Peyer's patch (tissue), 4 donors: ENCODE measurements around the gene ARMH1. TPM values are rescaled to one million over a fixed set of nuclear protein-coding genes. Genes with fewer than 3 reads are reported as not detected.

Source experiments
- DNase-seq, 3 donors: peaks; one replicate each; pipeline ENCODE4 v3.0.0-alpha.2; 2017 to 2019
- H3K27ac ChIP-seq, 4 donors: fragments of 200-600 bp; sonication (generic); one replicate each; pipeline ENCODE4 v1.5.1; 2016 to 2019
- H3K27me3 ChIP-seq, 2 donors: fragments of 200-600 bp; sonication (generic); one replicate each; pipeline ENCODE4 v1.5.1; 2019
- H3K36me3 ChIP-seq, 3 donors: fragments of 200-600 bp; sonication (generic); one replicate each; pipeline ENCODE4 v1.5.1; 2016 to 2019
- H3K4me1 ChIP-seq, 4 donors: fragments of 200-600 bp; sonication (generic); one replicate each; pipeline ENCODE4 v1.5.1; 2016 to 2019
- H3K4me3 ChIP-seq, 4 donors: fragments of 200-600 bp; sonication (generic); 1 replicate in 3 of 4; 2 replicates in 1 of 4; pipeline ENCODE4 v1.5.1; 2016 to 2019; ENCODE audit warnings: mild to moderate bottlenecking in 1 of 4
- H3K9me3 ChIP-seq, 4 donors: fragments of 200-600 bp; sonication (generic); one replicate each; pipeline ENCODE4 v1.5.1; 2016 to 2019; ENCODE audit warnings: mild to moderate bottlenecking in 1 of 4
- POLR2A ChIP-seq, 2 donors: fragments of 450-650 bp; IDR thresholded peaks; one replicate each; pipeline ENCODE4 v1.5.1; 2017; ENCODE audit warnings: antibody characterized with exemption in 2 of 2, mild to moderate bottlenecking in 2 of 2, moderate library complexity in 2 of 2
- total RNA-seq, 4 donors: library from RNA; depleted of rRNA; stranded (reverse); fragments of >200 nt; gene quantifications; one replicate each; pipeline ENCODE4 v1.1.0, GENCODE V29; 2016
- TF ChIP-seq, protein P1 (sequence below), 6 experiments: fragments of 450-650 bp in 4 of 6; fragments of 200-600 bp in 2 of 6; sonication (generic) in 1 of 6; IDR thresholded peaks; one replicate each; pipeline ENCODE4 v1.5.1; 2017 to 2019; ENCODE audit warnings: antibody characterized with exemption in 6 of 6, mild to moderate bottlenecking in 3 of 6, moderate library complexity in 1 of 6

ARMH1 gene
- total RNA-seq, 4 donors from 2014 or later, result 3.7 to 7.7 (median 4.8) TPM

GRCh38 chr1:44631647-44632539, 42.6 kb upstream of the ARMH1 start:
- Histone ChIP-seq H3K27ac (peak overlapping the region; percentile 93 to 98 (median 96)), H3K4me1 (peaks cover 0 to 10% (median 4%) of the 10 kb centered on the region in 4 donors), H3K9me3 (no peaks in the 10 kb centered on the region), H3K36me3 (peaks cover 0 to 26% (median 0%) of the 10 kb centered on the region in 3 donors), H3K27me3 (no peaks in the 10 kb centered on the region), H3K4me3 (peak overlapping the region; percentile 61 to 97 (median 88))
- peak; percentile 94 to 97 (median 95) for DNase-seq
- TF ChIP-seq, protein P1, sequence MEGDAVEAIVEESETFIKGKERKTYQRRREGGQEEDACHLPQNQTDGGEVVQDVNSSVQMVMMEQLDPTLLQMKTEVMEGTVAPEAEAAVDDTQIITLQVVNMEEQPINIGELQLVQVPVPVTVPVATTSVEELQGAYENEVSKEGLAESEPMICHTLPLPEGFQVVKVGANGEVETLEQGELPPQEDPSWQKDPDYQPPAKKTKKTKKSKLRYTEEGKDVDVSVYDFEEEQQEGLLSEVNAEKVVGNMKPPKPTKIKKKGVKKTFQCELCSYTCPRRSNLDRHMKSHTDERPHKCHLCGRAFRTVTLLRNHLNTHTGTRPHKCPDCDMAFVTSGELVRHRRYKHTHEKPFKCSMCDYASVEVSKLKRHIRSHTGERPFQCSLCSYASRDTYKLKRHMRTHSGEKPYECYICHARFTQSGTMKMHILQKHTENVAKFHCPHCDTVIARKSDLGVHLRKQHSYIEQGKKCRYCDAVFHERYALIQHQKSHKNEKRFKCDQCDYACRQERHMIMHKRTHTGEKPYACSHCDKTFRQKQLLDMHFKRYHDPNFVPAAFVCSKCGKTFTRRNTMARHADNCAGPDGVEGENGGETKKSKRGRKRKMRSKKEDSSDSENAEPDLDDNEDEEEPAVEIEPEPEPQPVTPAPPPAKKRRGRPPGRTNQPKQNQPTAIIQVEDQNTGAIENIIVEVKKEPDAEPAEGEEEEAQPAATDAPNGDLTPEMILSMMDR (IDR thresholded peaks at IDR 0.05), result peak in 1 of 6 experiments; percentile 8
- peak; percentile 61 to 89 for TF ChIP-seq POLR2A (IDR thresholded peaks at IDR 0.05)

DNA sequence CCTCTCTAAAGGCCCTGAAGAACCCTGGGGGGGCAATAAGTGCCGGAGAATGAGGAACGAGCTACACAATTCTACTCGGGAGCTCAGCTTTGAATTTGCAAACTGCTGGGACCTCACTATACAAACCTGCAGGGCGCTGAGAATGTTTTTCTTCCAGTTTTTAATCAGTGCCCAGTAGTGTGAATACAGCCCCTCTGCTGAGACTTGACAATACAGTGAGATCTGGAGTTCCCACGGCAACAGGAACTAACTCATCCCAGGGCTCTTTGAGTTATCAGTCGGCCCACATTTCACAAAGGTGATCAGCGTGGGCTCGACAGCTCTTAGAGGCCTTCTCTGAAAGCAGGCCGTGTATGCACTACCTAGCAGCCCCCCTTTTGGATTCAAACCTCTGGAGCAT, 41.9 kb upstream of the ARMH1 start:
- H3K27ac ChIP-seq, result peak overlapping the region; percentile 93 to 98 (median 96)
- peaks cover 0 to 10% (median 4%) of the 10 kb centered on the region in 4 donors for H3K4me1 ChIP-seq
- DNase-seq, result no peak
- no peaks in the 10 kb centered on the region for H3K9me3 ChIP-seq
- no peaks in the 10 kb centered on the region for H3K27me3 ChIP-seq
- peaks cover 0 to 33% (median 0%) of the 10 kb centered on the region in 3 donors for H3K36me3 ChIP-seq
- TF ChIP-seq, protein P1 (IDR thresholded peaks at IDR 0.05), result no peak
- TF ChIP-seq POLR2A (IDR thresholded peaks at IDR 0.05), result no peak
- peak overlapping the region; percentile 61 to 97 (median 88) for H3K4me3 ChIP-seq

- Histone ChIP-seq H3K36me3 (peaks cover 0 to 54% (median 0%) of the 10 kb centered on the region in 3 donors), H3K27me3 (no peaks in the 10 kb centered on the region), H3K27ac (no peak overlapping the region), H3K4me3 (no peak overlapping the region), H3K9me3 (no peaks in the 10 kb centered on the region), H3K4me1 (peaks cover 0 to 10% (median 4%) of the 10 kb centered on the region in 4 donors)
- TF ChIP-seq, protein P1 (IDR thresholded peaks at IDR 0.05), result no peak
- no peak for TF ChIP-seq POLR2A (IDR thresholded peaks at IDR 0.05)
- no peak for DNase-seq
Measured at GRCh38 chr1:44634606-44635189, 39.8 kb upstream of the ARMH1 start.

- TF ChIP-seq POLR2A (IDR thresholded peaks at IDR 0.05), result no peak
- TF ChIP-seq, protein P1 (IDR thresholded peaks at IDR 0.05), result no peak
- Histone ChIP-seq H3K27ac (no peak overlapping the region), H3K36me3 (peaks cover 0 to 62% (median 0%) of the 10 kb centered on the region in 3 donors), H3K27me3 (no peaks in the 10 kb centered on the region), H3K4me1 (peaks cover 0 to 10% (median 4%) of the 10 kb centered on the region in 4 donors), H3K9me3 (no peaks in the 10 kb centered on the region), H3K4me3 (no peak overlapping the region)
- no peak for DNase-seq
Measured at GRCh38 chr1:44635439-44635838, 39.1 kb upstream of the ARMH1 start.

DNA sequence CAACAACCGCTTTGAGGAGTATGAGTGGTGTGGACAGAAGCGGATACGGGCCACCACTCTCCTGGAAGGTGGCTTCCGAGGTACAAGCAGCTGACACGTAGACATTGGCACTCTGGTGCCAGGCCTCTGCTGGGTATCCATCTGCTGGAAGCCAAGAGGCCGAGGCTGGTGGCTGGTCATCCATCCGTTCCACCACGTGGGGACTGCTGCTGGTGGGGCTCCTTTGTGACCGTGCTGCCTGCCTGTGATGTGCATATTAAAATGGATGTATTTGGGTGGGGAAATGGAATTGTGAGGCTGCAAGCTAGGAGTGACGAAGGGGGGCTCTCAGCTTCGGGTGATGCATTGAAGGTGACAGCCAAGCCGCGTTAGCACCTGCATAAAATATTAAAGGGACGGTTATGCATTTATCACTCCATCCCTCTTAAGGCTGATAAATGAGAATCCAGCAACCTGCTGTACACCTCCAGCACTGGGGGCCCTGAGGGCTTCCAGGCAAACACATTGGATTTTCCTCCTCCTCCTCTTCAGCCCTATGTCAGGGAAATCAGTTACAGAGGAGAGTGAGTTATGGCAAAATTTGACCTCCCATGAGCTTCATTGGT, 38.3 kb upstream of the ARMH1 start:
- Histone ChIP-seq H3K4me3 (no peak overlapping the region), H3K36me3 (peaks cover 0 to 69% (median 0%) of the 10 kb centered on the region in 3 donors), H3K9me3 (no peaks in the 10 kb centered on the region), H3K27me3 (no peaks in the 10 kb centered on the region), H3K27ac (no peak overlapping the region), H3K4me1 (peaks cover 0 to 10% (median 4%) of the 10 kb centered on the region in 4 donors)
- DNase-seq, result no peak
- TF ChIP-seq, protein P1 (IDR thresholded peaks at IDR 0.05), result no peak
- no peak for TF ChIP-seq POLR2A (IDR thresholded peaks at IDR 0.05)
